OCI-LY3 (cell line): Measurements from ENCODE around the gene CCDC71.

Experiments used
- EZH2phosphoT487 ChIP-seq: fragments of 200-600 bp; shearing (Covaris generic); IDR thresholded peaks from 2 replicates; pipeline ENCODE4 v1.6.1; 2018; ENCODE audit warnings: antibody characterized with exemption, mixed run types, low read depth
- TF ChIP-seq, protein P1 (sequence below): fragments of 200-600, 300-600 bp; sonication (generic); IDR thresholded peaks from 2 replicates; pipeline ENCODE4 v1.5.1; 2014; ENCODE audit warnings: antibody characterized with exemption, low read length, low read depth

DNA sequence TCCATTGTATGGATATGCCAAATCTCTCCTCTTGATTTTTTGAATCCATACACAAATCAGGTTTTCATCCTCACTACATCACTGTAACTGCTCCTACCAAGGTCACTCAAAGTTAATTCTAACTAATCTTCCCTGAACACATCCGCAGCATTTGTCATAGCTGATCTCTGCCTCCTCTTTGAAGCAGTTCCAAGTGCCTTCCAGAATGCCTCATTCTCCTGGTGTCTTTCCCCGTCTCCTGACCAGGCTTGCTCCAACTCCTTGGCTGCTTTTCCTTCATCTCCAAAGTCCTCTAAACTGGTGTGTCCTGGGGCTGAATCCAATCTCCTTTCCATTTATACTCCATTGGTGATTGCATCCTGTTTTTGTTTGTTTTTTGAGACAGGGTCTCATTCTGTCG is 32.0 kb upstream of the CCDC71 start:
- TF ChIP-seq, protein P1, sequence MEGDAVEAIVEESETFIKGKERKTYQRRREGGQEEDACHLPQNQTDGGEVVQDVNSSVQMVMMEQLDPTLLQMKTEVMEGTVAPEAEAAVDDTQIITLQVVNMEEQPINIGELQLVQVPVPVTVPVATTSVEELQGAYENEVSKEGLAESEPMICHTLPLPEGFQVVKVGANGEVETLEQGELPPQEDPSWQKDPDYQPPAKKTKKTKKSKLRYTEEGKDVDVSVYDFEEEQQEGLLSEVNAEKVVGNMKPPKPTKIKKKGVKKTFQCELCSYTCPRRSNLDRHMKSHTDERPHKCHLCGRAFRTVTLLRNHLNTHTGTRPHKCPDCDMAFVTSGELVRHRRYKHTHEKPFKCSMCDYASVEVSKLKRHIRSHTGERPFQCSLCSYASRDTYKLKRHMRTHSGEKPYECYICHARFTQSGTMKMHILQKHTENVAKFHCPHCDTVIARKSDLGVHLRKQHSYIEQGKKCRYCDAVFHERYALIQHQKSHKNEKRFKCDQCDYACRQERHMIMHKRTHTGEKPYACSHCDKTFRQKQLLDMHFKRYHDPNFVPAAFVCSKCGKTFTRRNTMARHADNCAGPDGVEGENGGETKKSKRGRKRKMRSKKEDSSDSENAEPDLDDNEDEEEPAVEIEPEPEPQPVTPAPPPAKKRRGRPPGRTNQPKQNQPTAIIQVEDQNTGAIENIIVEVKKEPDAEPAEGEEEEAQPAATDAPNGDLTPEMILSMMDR = no peak
- TF ChIP-seq EZH2phosphoT487 = no peak
